ENCODE data around the gene MGAT4A. TPM values are rescaled to one million over a fixed set of nuclear protein-coding genes. Genes with fewer than 3 reads are reported as not detected.

The MGAT4A gene
- total and polyA plus RNA-seq, 2 of the 8 experiments (the other 6 are each of a cell fraction or from before 2014, with no cell fraction given), result 1.4 to 7.7 TPM

DNA sequence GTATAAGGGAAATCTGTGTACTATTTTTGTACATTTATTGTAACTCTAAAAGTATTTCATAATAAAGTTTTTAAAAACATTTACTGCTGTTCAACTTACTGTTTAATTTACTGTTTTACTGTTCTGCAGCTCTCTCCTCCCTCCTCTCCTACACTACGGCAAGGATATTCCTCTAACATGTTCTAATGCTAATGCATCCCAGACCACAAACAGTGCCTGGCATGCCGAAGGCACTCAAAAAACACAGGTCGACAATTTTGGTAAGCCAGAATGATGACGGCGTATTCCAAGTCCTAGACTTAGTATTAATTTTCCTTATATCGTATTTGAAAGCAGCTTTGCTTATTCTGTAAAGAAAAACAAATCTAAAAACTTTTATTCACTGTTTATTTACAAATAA is 13.3 kb downstream of the MGAT4A start (continued):
- TF ChIP-seq, protein P1, sequence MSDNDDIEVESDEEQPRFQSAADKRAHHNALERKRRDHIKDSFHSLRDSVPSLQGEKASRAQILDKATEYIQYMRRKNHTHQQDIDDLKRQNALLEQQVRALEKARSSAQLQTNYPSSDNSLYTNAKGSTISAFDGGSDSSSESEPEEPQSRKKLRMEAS (IDR thresholded peaks at IDR 0.05), result no peak

Measured in H1 (cell line).